HG03342 (cell line): Measurements from ENCODE around the gene GRM4.

Experiments used
- ATAC-seq: cut with Tn5 transposase; IDR thresholded peaks from one replicate; pipeline ENCODE4 v1.9.1; 2021; ENCODE audit warnings: mild to moderate bottlenecking, moderate library complexity; ENCODE audit not compliant: unreplicated experiment

The GRM4 gene

GRCh38 chr6:34065466-34066217 lies 80.2 kb downstream of the GRM4 start:
- no peak for ATAC-seq

GRCh38 chr6:34064675-34065074 lies 81.2 kb downstream of the GRM4 start:
- ATAC-seq = no peak

GRCh38 chr6:34063651-34064050 lies 82.2 kb downstream of the GRM4 start:
- no peak for ATAC-seq

- no peak for ATAC-seq
Measured at GRCh38 chr6:34062815-34063214, 83.1 kb downstream of the GRM4 start.

- no peak for ATAC-seq
Measured at GRCh38 chr6:34062156-34062555, 83.7 kb downstream of the GRM4 start.

- ATAC-seq = no peak
Measured at GRCh38 chr6:34061348-34061747, 84.5 kb downstream of the GRM4 start.

- no peak for ATAC-seq
Measured at GRCh38 chr6:34059914-34060313, 86.0 kb downstream of the GRM4 start.

GRCh38 chr6:34059136-34059731 lies 86.7 kb downstream of the GRM4 start:
- no peak for ATAC-seq

GRCh38 chr6:34057790-34058189 lies 88.1 kb downstream of the GRM4 start:
- ATAC-seq = no peak

- ATAC-seq = no peak
Measured at GRCh38 chr6:34057191-34057590, 88.7 kb downstream of the GRM4 start.

- ATAC-seq = no peak
Measured at GRCh38 chr6:34056305-34057108, 89.4 kb downstream of the GRM4 start.

GRCh38 chr6:34055223-34055933 lies 90.5 kb downstream of the GRM4 start:
- no peak for ATAC-seq

GRCh38 chr6:34053721-34054120 lies 92.2 kb downstream of the GRM4 start:
- ATAC-seq = no peak

GRCh38 chr6:34052918-34053608 lies 92.8 kb downstream of the GRM4 start:
- no peak for ATAC-seq

- no peak for ATAC-seq
Measured at GRCh38 chr6:34052071-34052825, 93.6 kb downstream of the GRM4 start.

GRCh38 chr6:34051331-34051919 lies 94.5 kb downstream of the GRM4 start:
- ATAC-seq = no peak

GRCh38 chr6:34050691-34051090 lies 95.2 kb downstream of the GRM4 start:
- ATAC-seq = no peak

GRCh38 chr6:34049395-34050342 lies 96.2 kb downstream of the GRM4 start:
- no peak for ATAC-seq
